VCaP (cell line): ENCODE data around the gene TMCO5A.

Source experiments
- H3K27ac ChIP-seq: fragments of 450-650 bp; 2 replicates; pipeline ENCODE4 v1.5.1; 2017
- TF ChIP-seq, protein P1 (sequence below): fragments of 450-650 bp; conservative IDR thresholded peaks from 2 replicates; pipeline ENCODE4 v1.5.1; 2017; ENCODE audit warnings: mild to moderate bottlenecking, moderate library complexity

Gene TMCO5A

DNA sequence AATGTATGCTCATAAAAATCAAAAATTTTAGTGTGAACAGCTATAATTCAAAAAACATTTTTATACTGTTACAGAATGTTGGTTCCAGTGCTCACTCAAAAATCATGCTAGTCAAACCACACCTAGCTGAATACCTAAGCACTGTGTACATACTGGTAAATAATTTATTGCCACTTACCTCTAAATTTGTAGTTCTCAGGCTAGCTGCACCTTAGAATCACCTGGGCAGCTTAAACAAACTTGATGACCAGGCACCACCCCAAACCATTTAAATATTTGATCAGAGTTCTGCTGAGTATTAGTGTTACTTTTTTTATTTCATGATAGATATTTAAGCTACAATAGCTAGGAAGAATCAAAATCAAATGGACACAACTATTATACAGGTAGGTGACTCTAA is 32.3 kb upstream of the TMCO5A start:
- H3K27ac ChIP-seq: no peak overlapping the region
- TF ChIP-seq, protein P1, sequence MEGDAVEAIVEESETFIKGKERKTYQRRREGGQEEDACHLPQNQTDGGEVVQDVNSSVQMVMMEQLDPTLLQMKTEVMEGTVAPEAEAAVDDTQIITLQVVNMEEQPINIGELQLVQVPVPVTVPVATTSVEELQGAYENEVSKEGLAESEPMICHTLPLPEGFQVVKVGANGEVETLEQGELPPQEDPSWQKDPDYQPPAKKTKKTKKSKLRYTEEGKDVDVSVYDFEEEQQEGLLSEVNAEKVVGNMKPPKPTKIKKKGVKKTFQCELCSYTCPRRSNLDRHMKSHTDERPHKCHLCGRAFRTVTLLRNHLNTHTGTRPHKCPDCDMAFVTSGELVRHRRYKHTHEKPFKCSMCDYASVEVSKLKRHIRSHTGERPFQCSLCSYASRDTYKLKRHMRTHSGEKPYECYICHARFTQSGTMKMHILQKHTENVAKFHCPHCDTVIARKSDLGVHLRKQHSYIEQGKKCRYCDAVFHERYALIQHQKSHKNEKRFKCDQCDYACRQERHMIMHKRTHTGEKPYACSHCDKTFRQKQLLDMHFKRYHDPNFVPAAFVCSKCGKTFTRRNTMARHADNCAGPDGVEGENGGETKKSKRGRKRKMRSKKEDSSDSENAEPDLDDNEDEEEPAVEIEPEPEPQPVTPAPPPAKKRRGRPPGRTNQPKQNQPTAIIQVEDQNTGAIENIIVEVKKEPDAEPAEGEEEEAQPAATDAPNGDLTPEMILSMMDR: no peak

DNA sequence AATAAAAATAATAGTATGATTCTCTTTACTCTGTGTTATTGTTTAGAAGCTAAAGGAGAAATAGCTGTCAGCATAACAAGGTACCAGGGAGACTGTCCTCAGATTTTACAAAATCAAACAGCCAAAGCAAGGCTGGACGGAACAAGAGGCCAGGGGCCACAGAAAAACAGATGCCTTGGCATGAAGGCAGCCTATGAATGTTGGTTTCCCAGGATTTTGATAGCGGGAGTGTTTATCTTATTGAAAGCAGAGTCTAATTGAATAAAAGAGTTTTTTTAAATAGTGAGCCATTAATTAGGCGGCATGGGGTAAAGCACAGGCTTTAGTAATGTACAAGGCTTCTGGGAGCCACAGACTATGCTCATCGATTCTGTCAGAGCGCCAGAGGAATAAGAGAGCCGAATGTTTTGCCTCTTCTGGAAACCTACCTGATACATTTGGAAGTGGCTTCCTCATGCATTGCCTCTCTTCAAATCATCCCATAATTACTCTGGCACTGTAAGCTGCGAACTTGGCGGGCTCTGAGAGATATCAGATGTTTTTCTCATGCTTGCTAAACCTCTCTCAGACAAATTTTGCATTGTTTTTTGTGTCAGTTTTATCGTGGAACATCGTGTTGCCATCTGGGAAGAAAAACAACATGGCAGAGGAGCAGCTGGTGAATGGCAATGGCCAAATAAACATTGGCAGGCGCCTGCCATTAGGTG is 30.4 kb upstream of the TMCO5A start:
- TF ChIP-seq, protein P1: no peak

DNA sequence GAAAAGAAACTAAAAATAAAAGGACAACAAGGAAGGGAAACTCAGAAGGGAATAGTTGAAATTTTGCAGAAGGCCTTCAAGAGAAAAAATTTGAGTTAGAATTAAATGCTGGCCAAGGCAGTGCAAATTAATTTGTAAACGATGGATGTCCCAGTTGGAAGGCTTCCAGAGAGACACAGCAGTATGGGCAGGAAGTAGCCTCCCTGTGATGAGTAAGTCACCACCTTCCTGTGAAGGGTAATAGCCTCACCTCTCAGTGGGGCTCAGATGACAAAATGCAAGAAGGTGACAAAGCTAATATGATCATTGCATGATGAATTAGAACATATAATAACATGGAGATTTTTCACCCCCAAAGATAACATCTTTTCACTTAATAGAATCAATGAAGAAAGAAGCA is 27.3 kb upstream of the TMCO5A start:
- TF ChIP-seq, protein P1: no peak
- H3K27ac ChIP-seq: no peak overlapping the region

More for the DNA sequence above, 30.4 kb upstream of the TMCO5A start:
- no peak overlapping the region for H3K27ac ChIP-seq

GRCh38 chr15:37921527-37922385 is 12.7 kb upstream of the TMCO5A start:
- no peak overlapping the region for H3K27ac ChIP-seq
- TF ChIP-seq, protein P1: no peak

- TF ChIP-seq, protein P1: no peak
- peak overlapping the region; percentile 10; the same call in 1 of the 2 replicates for H3K27ac ChIP-seq
These were observed 8.3 kb upstream of the TMCO5A start for GRCh38 chr15:37926136-37926535.

DNA sequence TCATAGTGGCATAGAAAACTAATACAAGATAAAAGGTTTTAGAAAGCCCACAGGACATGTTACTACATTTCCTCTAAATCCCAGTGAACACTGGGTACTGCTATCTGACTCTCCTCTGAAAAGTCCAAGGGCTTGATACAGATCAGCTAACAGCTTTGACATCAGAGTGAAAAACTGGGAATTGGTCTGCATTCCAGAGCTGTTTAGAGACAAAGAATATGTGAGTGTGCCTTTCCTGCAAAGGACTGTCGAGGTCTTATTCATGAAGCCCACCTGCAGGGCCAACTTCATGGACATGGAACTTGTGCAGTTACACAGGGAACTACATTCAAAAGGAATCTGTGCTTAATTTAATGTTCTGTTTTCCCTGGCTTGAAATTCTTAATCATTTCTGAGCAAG is 5.2 kb upstream of the TMCO5A start:
- TF ChIP-seq, protein P1: no peak

GRCh38 chr15:37931321-37931720 is 3.1 kb upstream of the TMCO5A start:
- TF ChIP-seq, protein P1: no peak
- no peak overlapping the region for H3K27ac ChIP-seq

More for the DNA sequence above, 5.2 kb upstream of the TMCO5A start:
- H3K27ac ChIP-seq: no peak overlapping the region
